8988T (cell line): ENCODE measurements around the gene SLC2A9.

Experiments used
- DNase-seq: peaks from one replicate; pipeline ENCODE4 v3.0.0; 2011

The SLC2A9 gene

DNA sequence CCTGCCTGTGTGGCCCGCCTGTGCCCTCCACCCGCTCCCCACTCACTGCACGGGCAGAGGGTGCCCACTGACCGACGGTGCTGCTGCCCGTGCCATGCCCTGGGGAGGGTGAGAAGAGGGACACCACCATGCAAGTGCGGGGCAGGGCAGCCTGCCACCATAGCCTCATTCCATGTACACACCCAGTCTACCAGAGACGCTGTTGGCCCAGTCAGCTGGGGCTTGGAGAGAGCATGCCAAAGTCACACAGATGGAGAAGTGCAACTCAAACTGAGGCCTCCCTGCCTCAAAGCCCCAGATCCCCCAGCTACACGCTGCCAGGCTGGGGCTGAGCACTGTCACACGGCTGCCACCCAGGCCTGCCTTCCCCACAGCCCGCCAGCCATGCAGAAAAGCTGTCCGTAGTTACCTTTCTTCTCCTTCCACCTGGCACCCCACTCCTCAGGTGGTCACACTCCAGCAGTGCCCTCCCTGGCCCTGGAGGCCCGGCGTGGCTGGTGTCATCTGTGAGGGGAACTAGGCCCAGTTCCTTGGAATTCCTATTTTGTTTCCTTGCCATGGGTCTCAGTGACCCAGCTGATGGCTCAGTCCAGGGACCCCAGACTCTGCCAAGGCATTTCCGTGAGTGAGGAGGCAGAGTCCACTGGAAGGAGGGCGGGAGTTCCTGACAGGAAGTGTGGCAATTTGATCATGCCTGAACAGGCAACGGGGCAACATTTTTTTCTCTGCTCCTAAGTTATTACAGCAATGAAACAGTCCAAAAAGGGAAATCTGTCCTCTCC lies at the start of gene SLC2A9:
Gene SLC2A9, minus strand, starts transcription at position 627 of the 782 bp plus-strand sequence. Its CDS starts 68 bp downstream, at position 559.
- DNase-seq, result no peak

DNA sequence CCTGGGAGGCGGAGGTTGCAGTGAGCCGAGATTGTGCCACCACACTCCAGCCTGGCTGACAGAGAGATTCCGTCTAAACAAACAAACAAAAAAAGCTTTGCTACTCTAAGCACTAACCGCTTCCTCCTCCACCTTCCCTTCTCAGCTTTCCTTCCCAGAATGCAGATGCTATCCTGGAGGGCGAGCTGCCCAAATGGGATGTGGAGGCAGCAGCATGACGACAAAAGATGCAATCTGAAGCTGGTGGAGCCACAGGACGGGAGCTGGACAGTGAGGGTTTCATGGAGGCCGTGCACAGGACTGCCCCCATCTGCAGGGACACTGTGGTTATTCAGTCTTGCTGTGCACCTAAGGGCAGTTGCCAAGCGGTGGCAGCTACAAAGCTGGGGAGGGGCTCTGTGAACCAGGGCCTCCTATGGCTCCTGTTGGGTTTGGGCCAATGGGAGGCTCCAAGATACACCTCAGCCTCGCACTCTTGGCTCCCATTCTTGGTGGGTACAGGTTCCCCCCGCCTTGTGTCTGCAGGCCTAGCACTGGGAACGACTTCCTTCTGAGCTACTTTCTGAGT lies 47.9 kb upstream of the SLC2A9 start:
- DNase-seq, result no peak

DNA sequence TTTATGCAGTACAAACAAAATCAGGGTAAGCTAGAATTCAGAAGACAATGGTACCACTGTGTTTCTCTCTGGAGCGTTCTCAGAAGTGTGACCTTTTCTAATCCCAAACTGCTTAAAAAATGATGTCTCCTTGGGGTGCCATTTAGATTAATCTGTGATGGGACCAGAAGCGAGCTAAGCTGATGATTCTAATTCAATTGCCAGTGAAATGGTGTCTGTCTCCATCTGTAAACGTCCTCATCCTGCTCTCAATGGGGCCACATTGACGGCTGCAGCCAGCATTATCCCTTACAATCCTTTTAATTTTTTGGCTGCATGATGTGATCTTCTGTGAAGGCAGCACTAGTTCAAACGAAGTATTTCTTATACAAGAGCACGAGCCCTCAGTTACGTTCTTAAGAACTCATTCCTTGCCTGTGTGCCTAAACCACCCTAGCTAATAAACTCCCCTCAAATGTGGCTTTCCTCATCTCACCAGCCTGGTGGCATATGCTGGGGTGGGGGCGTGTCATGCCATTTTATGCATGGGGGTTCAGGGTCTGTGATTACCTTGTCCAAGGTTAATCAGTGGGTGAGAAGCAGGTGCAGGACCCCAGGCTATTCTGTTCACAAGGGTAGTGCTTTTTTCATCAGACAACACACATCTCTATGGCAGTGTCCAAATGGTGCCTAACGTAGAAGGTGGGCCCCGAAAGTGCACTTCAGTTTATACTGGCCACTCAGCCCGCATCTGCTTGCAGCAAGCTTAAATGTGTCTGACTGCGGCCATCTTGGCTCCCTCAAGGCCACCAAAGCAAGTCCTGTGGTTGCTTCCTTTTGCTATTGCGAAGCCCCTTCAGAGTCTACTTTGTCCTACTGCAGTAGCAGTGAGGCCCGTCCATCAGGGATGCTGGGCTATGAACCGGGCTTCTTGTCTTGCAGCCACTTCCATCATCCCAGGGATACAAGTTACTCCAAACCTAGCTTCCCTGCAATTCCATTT lies 45.7 kb upstream of the SLC2A9 start:
- DNase-seq, result no peak

DNA sequence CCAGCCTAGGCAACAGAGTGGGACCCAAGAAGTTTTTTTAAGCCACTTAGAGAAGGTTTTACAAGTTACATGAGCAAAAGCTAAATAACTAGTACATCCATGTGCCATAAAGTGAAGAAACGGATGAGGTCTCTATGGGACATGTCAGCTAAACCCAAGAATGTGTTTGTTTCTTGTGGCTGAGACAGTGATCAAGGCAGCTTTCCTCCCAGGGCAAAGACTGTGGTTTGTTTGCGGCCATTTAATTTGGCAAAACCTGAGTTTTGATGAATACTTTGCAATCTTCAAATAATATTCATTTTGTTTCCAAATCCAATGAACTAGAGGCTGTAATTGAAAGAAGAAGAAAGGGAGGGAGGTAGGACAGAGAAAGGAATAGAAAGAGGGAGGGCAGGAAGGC lies 44.9 kb upstream of the SLC2A9 start:
- DNase-seq, result no peak

DNA sequence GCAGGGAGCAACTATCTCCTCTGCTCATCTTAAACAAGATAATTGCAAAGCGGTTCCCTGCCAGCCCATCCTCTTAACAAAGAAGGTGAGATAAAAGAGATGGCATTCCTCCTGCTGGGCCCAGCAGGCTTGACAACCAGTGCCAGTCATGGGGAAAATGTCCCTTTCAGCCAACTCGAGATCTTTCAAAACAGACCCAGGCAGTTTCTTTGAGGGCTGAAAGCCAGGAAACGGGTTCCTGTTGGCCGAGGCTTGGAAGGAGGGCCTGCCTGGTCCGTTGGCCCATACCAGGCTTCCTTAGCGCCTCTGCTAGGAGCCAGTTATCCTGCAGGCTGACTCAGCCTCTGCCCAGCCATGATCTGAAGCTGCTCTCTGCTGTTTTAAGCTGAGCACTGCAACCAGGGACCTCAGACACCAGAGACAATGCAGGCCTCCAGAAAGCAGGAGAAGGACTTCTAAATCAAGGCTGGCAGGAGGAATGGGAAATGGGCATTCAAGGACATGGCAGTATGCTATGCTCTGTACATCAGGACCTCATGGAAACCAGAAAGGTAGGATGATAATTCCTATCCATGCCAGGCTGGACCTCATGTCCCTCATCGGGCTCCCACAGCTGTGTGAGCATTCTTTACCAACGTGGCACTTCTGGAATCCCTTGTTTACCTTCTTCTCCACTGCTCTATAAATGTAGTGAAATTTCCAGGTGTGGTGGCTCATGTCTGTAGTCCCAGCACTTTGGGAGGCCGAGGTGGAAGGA lies 42.4 kb upstream of the SLC2A9 start:
- DNase-seq, result no peak

DNA sequence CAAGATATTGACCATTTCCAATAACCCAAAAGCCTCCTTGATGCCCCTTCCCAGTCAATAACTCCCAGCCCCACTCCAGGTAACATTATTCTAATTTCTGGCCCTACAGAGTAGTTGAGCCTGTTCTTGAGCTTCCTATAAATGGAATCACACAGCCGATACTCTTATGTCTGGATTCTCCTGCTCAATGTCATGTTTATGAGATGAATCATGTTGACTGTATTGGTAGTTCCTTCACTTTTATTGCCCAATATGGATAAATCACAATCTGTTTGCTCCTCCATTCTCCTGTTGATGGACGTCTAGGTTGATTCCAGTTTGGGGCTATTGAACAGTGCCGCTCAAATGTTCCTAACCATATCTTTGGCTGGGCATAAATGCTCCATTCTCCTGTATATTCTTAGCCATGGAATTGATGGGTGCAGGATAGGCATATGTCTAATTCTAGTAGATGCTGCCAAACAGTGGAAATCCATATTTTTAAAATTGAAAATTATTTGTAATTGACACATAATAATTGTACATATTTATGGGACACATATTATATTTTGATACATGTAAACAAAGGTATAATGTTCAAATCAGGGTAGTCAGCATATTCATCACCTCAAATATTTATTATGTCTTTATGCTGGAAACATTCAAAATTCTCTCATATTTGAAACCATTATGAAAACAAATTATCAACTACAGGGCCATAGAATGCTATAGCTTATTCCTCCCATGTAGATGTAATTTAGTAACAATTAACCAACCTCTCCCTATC lies 40.5 kb upstream of the SLC2A9 start:
- no peak for DNase-seq

DNA sequence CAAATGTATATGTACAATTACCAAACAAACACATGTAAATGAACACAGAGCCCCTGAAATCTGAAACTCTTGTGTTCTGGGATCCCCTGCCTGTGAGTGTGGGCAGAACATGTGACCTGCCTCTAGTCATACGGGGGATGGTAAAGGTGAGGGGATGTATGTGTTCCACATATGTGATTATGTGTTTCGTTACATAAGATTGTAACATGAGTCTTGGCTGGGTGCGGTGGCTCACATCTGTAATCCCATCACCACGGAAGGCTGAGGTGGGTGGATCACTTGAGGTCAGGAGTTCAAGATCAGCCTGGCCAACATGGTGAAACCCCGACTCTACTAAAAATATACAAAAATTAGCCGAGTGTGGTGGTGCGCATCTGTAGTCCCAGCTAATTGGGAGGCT lies 37.1 kb upstream of the SLC2A9 start:
- no peak for DNase-seq

DNA sequence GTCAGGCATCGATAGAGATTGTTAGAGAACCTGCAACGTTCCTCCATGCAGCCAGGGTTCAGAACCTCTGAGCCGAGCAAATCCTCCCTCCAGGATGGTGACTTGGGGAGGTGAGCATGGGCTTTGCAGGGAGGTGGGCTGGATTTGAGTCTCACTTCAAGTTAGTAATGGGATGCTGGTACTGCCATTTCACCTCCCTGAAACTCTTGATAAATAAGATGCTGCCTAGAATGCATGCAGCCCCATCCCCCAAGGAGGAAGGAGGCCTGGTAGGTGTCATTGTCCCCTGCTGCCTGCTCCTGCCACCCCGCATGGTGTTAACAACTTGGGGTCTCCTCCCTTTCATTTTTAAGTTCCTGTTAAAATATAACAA lies 35.7 kb upstream of the SLC2A9 start:
- DNase-seq, result no peak

DNA sequence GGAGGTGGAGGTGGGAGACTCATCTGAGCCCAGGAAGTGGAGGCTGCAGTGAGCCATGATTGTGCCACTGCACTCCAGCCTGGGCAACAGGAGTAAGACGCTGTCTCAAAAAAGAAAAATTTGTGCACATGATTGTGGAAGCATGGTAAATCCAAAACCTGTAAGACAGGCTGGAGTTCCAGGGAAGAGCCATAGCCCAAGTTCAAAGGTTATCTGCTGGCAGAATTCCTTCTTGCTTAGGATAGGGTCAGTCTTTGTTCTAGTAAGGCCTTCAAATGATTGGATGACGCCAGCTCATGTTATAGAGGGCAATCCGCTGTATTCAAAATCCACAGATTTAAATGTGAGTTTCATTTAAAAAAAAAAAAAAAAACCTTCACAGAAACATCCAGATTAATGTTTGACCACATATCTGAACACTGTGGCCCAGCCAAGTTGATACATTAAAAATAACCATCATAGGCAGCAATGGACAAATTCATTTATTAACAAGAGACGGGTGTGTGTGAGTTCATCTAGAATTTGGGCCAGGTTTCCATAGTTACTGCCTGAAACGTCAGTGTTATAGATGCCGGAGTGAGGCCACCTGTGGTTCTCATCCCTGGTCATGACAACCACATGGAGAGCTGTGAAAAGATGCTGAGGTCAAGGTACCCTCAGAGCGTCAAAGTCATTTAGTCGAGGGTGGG lies 35.2 kb upstream of the SLC2A9 start:
- DNase-seq, result no peak

DNA sequence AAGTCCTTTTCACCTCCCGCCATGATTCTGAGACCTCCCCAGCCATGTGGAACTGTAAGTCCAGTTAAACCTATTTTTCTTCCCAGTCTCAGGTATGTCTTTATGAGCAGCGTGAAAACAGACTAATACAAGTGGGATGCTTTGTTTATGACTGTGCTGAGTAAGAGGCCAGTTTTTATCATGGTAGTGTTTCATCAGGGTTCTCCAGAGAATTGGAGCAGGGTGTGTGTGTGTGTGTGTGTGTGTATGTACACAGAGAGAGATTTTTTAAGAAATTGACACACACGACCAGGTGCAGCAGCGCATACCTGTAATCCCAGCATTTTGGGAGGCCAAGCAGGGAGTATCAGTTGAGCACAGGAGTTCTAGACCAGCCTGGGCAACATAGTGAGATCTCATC lies 34.6 kb upstream of the SLC2A9 start:
- DNase-seq, result no peak

DNA sequence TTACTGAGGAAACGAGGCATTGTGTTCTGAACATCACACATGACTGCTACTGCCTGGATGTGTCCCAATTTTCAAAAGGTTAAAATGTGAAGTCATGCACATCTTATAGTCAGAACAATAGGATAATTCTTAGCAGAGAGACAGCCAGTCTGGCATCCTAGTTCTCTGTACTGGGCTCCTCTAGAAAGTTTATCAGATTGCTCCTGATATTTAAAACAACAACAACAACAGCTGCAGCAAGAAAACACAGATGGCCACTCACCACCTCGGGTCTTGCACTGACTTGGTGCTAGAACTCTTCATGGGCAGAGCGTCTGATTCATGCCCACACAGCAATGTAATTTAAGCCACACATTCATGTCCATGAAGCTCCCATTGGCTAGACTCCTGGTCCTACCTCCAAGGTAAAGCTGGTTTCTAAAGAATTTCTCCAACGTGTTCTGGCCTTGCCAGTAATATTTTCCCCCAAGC lies 33.3 kb upstream of the SLC2A9 start:
- no peak for DNase-seq

DNA sequence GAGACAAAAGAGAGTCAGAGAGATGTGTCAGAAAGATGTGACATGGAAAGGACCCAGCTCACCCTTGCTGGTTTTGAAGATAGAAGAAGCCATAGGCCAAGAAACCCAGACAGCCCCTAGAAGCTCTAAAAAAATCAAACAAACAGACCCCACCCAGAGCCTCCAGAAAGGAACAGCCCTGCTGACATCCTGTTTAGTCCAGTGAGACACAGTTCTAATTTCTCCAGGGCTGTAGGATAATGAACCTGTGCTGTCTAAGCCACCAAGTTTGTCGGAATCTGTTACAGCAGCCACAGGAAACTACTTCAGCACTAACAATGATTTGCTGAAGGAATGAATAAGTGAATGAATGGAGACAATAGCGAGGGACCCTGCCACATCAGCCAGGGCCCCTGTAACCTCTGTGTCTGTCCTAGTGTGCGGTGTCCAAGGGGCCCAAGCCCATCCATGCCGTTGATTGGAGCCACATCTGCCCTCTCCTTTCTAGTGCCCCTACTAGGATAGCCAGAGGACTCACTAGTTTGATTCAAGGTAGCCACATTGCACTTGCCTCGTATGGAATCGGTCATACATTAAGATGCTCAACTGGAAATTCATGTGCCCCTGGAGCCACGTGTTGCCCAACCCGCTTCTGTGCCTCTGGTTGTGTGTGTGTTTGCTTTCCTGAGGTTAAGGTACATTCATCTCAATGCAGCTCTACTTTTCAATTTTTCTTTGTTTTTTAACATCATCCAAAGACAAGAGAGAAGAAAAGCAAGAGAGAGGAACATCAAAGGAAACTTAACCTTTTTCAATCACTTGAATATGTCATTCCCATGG lies 32.5 kb upstream of the SLC2A9 start:
- DNase-seq, result no peak

DNA sequence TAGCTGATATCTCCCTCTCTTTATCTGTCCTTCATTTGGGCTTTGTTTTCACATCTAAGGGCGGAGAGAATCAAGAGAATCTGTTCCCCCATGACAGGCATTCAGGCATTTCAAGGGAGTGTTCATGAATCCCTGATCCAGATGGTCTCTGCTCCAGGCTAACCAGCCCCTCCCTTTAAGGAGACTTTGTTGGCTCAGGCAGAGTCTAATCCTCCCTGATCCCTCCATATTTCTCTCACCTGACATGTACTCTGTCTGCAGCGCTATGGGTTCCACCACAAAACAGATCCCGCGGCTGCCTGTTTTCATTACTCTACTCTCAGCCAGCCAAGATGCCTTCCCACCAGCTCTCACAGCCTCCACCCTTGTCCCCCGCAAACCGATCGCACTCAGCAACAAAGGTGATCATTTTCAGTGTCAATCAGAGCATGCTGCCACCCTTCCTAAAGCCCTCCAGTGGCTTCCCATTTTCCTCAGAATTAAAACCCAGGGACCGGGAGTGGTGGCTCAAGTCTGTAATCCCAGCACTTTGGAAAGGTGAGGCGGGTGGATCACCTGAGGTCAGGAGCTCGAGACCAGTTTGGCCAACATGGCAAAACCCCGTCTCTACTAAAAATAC lies 30.3 kb upstream of the SLC2A9 start:
- DNase-seq, result no peak

DNA sequence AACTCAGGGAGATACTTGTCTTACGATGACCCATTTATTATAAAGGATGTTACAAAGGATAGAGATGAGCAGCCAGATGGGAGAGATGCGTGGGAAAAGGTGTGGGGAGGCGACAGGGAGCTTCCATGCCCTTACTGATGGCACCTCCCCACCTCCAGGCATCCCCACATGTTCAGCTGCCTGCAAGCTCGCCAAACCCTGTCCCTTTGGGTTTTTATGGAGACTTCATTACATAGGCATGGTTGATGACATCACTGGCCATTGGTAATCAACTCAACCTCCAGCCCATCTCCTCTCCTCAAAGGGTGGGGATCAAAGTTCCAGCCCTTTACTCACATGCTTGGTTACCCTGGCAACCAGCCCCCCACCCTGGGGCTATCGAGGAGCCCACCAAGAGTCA lies 29.4 kb upstream of the SLC2A9 start:
- no peak for DNase-seq

DNA sequence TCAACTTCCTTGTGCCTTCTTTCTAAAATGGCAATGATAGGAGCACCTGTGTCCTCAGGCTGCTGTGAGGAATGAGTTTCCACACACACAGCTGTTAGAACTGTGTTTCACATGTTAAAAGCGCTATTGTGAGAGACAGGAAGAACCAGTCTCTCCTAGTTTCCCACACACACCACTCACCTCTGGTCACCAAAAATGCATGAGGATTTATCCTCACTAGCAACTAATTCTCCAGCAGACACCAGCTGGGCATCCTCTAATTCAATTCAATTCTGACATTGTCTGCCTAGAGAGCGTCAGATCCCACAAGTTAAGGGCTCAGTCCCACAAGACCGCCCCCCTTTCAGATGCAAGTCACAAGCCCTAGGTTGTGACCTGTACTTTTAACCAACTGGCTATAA lies 29.0 kb upstream of the SLC2A9 start:
- DNase-seq, result no peak

DNA sequence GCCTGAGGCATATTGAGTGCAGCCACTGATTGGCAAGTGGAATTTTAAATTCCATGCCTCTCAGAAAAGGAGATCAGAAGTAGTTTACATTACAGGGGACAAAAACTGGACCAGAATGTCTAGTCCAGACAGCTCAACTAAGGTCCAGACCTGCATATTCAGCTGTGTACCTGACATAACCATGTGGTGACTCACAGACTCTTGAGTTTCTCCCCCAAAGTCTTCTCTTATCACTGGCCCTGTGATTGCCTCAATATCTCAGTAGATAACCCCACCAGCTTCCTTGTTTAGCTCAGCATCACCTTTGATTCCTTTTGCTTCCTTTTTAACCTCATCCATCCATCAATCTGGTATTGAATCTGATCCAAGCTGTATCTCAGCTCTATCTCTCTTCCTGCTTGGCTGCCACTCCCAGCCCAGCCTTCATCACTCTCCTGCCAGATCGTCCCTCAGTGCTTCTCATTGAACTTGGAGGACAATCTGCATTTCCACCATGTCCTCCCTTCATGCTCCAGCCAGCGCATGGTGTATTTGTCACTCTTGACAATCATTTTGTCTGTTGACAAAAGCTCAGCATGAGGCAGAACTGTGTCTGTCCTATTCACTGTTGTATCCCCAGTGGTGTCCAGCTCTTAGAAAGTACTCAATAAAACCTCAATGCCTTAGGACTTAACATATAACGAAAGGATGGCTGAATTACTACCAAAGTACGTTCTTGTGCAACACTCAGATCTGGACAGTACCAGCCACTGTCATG lies 27.8 kb upstream of the SLC2A9 start:
- no peak for DNase-seq

DNA sequence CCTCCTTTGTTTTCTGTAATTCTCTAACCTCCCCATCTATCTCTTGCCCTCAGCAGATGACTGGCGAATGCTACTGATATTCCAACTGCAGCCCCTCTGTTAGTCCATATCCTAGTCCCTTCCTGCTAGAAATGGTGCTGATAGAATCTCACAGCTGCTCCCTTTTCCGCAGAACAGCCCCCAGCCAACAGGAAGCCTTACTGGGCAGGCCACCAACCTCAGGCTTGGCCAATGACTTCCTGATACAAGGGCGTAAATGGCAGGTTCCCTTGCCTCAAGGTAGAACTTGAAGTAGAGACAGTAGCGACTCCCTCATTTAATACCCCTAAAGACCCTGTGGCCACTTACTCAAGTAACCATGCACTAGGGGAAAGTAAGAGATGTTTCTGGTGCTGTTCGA lies 26.7 kb upstream of the SLC2A9 start:
- no peak for DNase-seq

DNA sequence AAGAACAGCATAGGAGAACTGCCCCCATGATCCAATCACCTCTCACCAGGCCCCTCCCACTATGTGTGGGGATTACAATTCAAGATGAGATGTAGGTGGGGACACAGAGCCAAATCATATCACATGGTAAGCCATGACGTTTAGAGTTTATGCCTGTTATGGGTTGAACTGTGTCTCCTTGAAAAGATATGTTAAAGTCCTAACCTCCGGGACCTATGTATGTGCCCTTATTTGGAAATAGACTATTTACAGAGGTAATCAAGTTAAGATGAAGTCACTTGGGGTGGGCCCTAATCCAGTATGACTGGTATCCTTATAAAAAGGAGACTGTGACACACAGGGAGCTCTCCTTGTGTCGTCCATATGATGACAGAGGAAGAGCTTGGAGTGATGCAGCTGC lies 25.2 kb upstream of the SLC2A9 start:
- DNase-seq, result no peak

DNA sequence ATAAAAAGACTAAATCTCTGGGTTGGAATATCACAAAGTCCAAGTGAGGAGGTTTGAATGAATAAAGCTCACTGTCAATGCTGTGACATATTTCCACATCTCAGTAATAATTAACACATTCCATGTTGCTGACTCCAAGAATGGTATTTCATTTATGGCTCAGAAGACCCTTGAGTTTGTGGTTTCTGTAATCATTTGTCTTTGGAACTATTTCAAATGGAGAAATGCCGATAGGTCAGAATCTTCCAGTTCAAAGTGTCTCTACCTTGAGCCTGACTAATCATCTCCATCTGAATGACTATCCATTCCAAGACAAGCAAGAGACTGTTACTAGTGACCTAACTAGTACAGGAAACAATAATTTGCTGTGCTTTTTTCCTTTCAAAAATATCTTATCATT lies 24.2 kb upstream of the SLC2A9 start:
- no peak for DNase-seq
